Activated CD4-positive, CD25-positive, alpha-beta regulatory T cell (primary cell): Measurements from ENCODE around the gene RNPS1.

Experiments
- DNase-seq, 4 experiments: peaks; one replicate each; lab custom pipeline; 2025; lab: John Stamatoyannopoulos, UW

The RNPS1 gene

DNA sequence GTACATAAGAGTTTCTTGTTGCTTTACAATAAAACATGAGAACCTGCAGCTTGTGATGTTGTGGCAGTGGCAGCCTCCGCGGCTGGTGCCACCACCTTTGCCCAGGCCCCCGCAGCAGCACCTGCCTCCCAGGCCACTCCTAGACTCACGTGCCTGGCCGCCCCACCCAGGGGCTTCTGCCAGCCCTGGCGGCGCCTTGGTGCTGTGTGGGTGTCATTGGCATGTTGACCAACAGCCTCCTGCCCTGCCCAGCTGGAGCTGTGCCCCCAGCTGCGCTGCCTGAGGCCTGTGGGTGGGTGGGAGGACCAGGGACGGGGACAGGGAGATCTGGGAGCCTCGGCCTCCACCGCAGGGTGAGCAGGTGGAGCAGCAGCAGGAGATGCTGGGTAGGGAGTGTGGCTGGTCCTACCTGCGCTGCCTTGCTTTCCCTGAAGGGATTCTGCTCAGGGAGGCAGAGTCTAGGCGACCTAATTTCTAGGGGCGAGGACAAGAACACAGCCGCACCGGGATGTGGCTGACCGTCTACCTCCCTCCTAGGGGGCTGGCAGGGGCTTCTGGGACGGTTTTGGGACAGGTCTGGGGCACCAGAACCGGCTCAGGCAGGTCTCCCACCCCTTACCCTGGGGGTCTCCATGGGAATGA, 32.1 kb downstream of the RNPS1 start:
- DNase-seq = no peak

DNA sequence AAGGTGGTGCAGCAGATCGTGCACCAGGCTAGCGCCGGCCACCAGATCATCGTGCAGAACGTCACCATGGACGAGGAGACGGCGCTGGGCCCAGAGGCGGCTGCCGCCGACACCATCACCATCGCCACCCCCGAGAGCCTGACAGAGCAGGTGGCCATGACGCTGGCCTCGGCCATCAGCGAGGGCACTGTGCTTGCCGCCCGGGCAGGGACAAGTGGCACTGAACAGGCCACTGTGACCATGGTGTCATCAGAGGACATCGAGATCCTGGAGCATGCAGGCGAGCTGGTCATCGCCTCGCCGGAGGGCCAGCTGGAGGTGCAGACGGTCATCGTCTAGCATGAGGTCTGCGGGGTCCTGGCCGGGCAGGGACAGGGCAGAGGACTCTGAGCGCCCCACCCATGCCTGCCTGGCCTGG, 32.7 kb downstream of the RNPS1 start:
- no peak for DNase-seq

DNA sequence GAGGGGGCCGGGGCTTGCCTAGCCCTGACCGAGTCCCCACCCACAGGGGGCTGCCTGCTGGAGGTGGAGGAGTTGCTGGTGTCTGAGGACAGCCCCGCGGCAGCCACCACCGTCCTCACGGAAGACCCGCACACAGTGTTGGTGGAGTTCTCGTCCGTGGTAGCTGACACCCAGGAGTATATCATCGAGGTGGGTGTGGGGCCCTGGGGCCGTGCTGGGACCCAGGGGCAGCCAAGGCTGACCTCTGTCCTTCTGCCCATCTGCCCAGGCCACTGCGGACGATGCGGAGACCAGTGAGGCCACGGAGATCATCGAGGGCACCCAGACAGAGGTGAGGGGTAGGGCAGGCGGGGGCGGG, 33.1 kb downstream of the RNPS1 start:
- no peak for DNase-seq

- no peak for DNase-seq
Observed at GRCh38 chr16:2233872-2234812, 33.8 kb downstream of the RNPS1 start.

GRCh38 chr16:2233046-2233775, 34.7 kb downstream of the RNPS1 start:
- no peak for DNase-seq

DNA sequence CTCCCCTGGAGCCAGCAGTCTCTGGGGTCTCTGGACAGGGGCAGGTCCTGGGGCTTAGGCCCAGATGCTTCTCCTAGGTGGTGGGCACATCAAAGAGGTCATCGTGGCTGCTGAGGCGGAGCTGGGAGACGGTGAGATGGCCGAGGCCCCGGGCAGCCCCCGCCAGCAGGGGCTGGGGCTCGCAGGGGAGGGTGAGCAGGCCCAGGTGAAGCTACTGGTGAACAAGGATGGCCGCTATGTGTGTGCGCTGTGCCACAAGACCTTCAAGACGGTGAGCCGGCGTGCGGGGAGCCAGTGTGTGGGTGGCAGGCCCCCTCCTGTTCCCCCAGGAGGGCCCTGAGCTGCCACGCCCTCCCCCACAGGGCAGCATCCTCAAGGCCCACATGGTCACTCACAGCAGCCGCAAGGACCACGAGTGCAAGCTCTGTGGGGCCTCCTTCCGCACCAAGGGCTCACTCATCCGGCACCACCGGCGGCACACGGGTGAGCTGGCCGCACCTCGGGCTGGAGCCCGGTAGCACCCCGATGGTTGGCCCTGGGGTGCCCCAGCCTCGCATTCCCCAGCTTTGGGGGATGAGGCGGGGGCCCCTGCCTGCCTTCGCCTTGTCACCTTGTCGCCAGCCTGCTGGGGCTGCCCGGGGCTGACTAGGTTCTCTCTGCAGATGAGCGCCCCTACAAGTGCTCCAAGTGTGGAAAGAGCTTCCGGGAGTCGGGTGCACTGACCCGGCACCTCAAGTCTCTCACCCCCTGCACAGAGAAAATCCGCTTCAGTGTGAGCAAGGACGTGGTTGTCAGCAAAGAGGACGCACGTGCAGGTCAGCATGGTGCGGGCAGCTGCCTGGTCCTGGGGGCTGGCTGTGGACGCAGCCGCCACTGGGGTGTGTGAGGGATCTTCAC, 35.6 kb downstream of the RNPS1 start:
- DNase-seq = no peak

DNA sequence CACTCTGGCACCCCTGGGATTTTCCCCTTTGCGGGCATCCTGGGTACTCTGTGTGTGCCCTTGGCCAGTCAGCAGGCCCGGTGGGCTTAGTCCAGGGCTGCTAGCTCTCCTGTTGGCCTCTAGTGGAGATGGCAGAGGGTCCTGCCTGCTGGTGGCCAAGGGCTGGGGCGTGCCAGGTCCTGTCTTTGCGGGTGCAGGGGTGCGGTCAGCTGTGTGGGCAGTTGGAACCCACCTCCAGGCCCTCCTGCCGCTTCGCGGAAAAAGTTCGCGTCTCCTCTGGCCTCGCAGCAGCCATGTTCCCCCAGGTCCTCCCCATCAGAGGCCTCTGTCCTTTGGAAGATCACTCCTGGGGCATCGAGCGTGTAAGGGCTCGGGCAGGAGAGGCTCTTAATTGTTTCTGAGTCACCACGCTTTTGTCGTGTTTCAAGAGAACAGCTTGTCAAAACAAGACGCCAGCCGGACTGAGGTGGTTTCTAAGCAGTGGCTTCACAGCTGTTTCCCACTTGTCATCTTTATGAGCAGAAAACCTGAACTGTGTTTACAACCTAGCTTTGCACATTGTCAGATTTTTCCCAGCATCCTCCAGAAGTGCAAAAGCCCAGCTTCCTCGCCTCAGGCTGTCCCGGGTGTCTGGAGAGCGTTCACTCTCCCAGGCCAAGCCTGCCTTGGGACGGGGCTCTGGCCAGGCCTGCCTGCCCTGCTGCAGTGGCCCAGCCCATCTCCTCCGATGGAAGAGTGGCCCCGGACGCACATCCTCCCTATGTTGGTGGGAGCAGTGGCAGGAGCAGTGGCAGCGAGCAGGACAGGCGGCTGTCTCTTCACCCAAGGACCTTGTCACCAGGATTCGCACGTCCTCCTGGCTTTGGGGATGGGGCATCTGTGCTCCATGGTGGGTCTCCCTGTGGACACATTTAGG, 36.7 kb downstream of the RNPS1 start:
- DNase-seq = no peak

DNA sequence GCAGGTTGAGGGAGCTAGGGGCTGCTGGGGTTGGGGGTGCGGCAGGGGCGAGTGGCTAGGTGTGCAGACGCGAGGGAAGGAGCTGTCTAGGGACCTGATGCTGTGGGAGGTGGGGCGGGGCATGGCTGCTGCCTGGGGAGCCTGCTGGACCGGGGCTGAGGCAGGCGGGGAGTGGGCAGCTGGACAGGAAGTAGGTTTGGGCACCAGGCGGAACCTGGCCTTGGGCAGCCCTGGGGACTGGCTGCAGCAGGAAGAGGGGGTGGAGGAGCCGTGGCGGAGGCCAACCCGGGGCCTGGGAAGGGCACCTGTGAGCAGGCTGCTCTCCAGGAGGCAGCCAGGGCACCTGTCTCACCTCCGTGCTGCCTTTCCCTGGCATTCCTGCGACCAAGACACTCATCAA, 37.5 kb downstream of the RNPS1 start:
- DNase-seq = no peak

GRCh38 chr16:2229632-2230250, 38.2 kb downstream of the RNPS1 start:
- DNase-seq = no peak

GRCh38 chr16:2229091-2229490, 38.8 kb downstream of the RNPS1 start:
- no peak for DNase-seq

DNA sequence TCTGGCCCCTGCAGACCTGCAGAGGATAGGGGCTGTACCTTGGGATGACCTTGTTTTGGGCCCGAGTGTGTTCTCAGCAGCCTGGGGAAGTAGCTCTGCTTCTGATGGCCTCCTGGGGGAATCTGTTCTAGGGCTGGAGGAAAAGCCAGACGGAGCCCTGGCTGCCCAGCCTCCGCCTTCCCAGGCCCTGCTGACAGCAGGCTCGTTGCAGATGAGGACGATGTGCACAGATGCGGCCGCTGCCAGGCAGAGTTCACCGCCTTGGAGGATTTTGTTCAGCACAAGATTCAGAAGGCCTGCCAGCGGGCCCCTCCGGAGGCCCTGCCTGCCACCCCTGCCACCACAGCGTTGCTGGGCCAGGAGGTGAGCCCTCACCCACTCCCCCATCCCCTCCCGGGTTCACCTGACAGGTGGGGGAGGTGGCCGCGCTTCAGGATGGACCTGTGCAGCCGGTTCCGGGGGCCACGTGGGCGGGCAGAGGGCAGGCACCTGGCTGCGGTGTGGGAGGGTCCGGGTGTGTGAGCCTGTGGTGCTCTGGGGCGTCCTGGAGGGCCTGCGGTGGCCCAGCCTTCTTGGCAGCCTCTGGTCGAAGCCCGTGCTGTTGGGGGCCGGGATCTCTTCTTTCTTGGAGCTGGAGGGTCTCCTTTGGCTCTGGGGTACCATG, 39.6 kb downstream of the RNPS1 start:
- DNase-seq = no peak

DNA sequence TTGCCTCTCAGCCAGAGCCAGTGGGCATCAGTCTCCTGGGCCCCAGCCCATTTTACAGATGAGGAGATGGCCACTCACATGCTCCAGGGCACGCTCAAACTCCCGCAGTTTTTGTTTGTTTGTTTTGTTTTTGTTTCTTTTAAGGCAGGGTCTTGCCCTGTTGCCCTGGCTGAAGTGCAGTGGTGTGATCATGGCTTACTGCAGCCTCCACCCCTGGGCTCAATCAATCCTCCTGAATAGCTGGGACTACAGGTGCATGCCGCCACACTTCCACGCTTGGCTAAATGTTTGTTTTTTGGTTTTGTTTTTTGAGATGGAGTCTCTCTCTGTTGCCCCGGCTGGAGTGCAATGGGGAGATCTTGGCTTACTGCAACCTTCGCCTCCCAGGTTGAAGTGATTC, 41.0 kb downstream of the RNPS1 start:
- no peak for DNase-seq

DNA sequence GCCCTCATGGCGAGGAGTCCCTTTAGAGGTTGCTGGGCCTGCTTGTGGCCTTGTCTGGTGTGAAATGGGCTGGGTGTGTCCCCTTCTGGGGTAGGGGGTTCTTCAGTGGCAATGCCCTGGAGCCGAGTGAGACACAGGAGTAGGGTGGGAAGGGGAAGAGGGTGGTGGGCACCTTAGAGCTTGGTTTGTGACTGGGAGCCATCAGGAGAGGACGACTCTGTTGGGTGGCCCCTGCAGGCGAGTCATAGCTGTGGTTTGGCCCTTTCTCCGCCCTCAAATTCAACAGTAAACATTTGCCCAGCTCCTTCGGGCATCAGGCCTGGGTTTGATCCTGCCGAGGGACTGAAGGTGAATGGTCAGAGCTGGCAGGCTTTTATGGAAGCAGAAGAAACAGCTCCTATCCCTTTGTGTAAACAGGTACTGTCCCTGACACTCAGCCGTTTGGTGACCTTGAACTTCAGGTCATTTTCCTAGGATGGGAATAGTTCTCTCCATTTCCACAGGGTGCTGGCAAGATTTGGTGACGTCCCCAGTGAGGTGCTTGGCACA, 41.6 kb downstream of the RNPS1 start:
- DNase-seq = no peak

- peak in 1 of 4 experiments; percentile 35 for DNase-seq
Observed at GRCh38 chr16:2223942-2224486, 43.9 kb downstream of the RNPS1 start.

GRCh38 chr16:2223221-2223941, 44.5 kb downstream of the RNPS1 start, which contains the start of gene E4F1:
Gene E4F1, plus strand, starts transcription at chr16:2223591. Its CDS starts 23 bp downstream, at chr16:2223614.
- peak; percentile 98 to 99 (median 98) for DNase-seq

DNA sequence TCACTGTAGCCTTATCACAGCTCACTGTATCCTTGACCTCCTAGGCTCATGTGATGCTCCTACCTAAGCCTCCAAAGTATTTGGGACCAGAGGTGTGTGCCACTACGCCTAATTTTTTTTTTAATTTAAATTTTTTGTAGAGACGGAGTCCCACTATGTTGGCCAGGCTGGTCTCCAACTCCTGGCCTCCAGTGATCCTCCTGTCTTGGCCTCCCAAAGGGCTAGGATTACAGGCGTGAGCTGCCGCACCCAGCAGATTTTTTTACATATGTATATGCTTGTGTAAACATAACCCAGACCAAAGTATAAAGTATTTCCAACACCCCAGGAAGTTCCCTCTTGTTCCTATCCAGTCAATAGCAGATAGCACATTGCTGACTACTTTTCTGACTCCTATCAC, 51.6 kb downstream of the RNPS1 start:
- no peak for DNase-seq

GRCh38 chr16:2214719-2214968, 53.3 kb downstream of the RNPS1 start, which contains the start of gene PGP:
Gene PGP, minus strand, starts transcription at chr16:2214840. Its CDS starts 63 bp downstream, at chr16:2214777.
- DNase-seq = no peak
